Adrenal gland (tissue), 5 donors: ENCODE results near the gene RSRC2.

Experiments
- POLR2A ChIP-seq, 2 donors: fragments of 450-650 bp; IDR thresholded peaks; one replicate each; pipeline ENCODE4 v1.6.1; 2017; ENCODE audit warnings: antibody characterized with exemption in 2 of 2, mild to moderate bottlenecking in 2 of 2, moderate library complexity in 1 of 2
- TF ChIP-seq, protein P1 (sequence below), 6 experiments: fragments of 450-650 bp in 4 of 6; fragments of 200-600 bp in 2 of 6; sonication (generic) in 1 of 6; IDR thresholded peaks; 1 replicate in 5 of 6; 2 replicates in 1 of 6; pipeline versions ENCODE4 v1.5.1 to v1.8.0; 2016 to 2021; ENCODE audit warnings: antibody characterized with exemption in 6 of 6, mild to moderate bottlenecking in 2 of 6, moderate library complexity in 1 of 6
- donor health status: DM: no; HTN: no; CAD: no.

DNA sequence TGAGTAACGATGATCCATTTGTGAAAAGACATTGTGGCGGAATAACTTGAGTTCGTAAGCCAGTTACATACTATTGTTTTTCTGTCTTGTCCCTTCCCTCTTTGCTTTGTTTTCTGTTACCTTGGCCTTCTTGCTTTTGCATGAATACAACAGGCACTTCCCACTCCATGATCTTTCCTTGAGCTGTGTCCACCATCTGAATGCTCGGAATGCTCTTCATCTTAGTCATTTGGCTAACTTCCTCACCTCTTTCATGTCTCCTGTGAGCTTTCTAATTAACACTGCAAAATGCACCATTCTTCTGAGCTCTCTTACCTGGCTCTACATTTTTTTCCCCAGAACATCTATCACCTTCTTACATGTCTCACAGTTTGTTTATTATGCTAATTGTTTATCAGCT lies 10.3 kb upstream of the RSRC2 start:
- TF ChIP-seq, protein P1, sequence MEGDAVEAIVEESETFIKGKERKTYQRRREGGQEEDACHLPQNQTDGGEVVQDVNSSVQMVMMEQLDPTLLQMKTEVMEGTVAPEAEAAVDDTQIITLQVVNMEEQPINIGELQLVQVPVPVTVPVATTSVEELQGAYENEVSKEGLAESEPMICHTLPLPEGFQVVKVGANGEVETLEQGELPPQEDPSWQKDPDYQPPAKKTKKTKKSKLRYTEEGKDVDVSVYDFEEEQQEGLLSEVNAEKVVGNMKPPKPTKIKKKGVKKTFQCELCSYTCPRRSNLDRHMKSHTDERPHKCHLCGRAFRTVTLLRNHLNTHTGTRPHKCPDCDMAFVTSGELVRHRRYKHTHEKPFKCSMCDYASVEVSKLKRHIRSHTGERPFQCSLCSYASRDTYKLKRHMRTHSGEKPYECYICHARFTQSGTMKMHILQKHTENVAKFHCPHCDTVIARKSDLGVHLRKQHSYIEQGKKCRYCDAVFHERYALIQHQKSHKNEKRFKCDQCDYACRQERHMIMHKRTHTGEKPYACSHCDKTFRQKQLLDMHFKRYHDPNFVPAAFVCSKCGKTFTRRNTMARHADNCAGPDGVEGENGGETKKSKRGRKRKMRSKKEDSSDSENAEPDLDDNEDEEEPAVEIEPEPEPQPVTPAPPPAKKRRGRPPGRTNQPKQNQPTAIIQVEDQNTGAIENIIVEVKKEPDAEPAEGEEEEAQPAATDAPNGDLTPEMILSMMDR (IDR thresholded peaks at IDR 0.05), result no peak
- no peak for TF ChIP-seq POLR2A (IDR thresholded peaks at IDR 0.05)
